Suprapubic skin (tissue), 4 donors: ENCODE measurements around the gene FAM32A. TPM values are rescaled to one million over a fixed set of nuclear protein-coding genes. Genes with fewer than 3 reads are reported as not detected.

ENCODE experiments used
- DNase-seq, 2 donors: peaks; one replicate each; pipeline ENCODE4 v3.0.0-alpha.2; 2019; ENCODE audit warnings: low spot score in 2 of 2
- H3K27ac ChIP-seq: fragments of 200-600 bp; sonication (generic); one replicate; pipeline ENCODE4 v1.5.1; 2019
- H3K27me3 ChIP-seq: fragments of 200-600 bp; sonication (generic); one replicate; pipeline ENCODE4 v1.5.1; 2019
- H3K36me3 ChIP-seq: fragments of 200-600 bp; sonication (generic); one replicate; pipeline ENCODE4 v1.5.1; 2019
- H3K4me1 ChIP-seq: fragments of 200-600 bp; sonication (generic); one replicate; pipeline ENCODE4 v1.5.1; 2019
- H3K4me3 ChIP-seq: fragments of 200-600 bp; sonication (generic); one replicate; pipeline ENCODE4 v1.5.1; 2019; ENCODE audit warnings: mild to moderate bottlenecking
- H3K9me3 ChIP-seq: fragments of 200-600 bp; sonication (generic); one replicate; pipeline ENCODE4 v1.5.1; 2019
- EP300 ChIP-seq: sonication (generic); formaldehyde crosslinking; IDR thresholded peaks from one replicate; pipeline ENCODE4 v1.6.1; 2017; ENCODE audit warnings: antibody characterized with exemption
- POLR2A ChIP-seq, 2 donors: fragments of 450-650 bp; IDR thresholded peaks; one replicate each; pipeline ENCODE4 v1.6.1; 2017; ENCODE audit warnings: antibody characterized with exemption in 2 of 2, mild to moderate bottlenecking in 2 of 2, moderate library complexity in 2 of 2
- POLR2AphosphoS5 ChIP-seq, 3 donors: sonication (generic); formaldehyde crosslinking; IDR thresholded peaks; one replicate each; pipeline ENCODE4 v1.6.1; 2017; ENCODE audit warnings: antibody characterized with exemption in 3 of 3
- WGBS: methylation state at CpG from one replicate; pipeline ENCODE4 v1.1.5; 2018; 5-methylcytosine and 5-hydroxymethylcytosine counted together
- total RNA-seq, 4 donors: library from RNA; depleted of rRNA; stranded (reverse); fragments of >200 nt; gene quantifications; one replicate each; pipeline ENCODE4 v1.1.0, GENCODE V29; 2016
- TF ChIP-seq, protein P1 (sequence below), 2 donors: fragments of 200-600 bp in 1 of 2; fragments of 450-650 bp in 1 of 2; sonication (generic) in 1 of 2; IDR thresholded peaks; one replicate each; pipeline ENCODE4 v1.5.1; 2016 to 2019; ENCODE audit warnings: antibody characterized with exemption in 2 of 2, mild to moderate bottlenecking in 1 of 2, moderate library complexity in 1 of 2

The FAM32A gene
- total RNA-seq, 4 donors from 2014 or later, result 64.2 to 102 (median 81.2) TPM

DNA sequence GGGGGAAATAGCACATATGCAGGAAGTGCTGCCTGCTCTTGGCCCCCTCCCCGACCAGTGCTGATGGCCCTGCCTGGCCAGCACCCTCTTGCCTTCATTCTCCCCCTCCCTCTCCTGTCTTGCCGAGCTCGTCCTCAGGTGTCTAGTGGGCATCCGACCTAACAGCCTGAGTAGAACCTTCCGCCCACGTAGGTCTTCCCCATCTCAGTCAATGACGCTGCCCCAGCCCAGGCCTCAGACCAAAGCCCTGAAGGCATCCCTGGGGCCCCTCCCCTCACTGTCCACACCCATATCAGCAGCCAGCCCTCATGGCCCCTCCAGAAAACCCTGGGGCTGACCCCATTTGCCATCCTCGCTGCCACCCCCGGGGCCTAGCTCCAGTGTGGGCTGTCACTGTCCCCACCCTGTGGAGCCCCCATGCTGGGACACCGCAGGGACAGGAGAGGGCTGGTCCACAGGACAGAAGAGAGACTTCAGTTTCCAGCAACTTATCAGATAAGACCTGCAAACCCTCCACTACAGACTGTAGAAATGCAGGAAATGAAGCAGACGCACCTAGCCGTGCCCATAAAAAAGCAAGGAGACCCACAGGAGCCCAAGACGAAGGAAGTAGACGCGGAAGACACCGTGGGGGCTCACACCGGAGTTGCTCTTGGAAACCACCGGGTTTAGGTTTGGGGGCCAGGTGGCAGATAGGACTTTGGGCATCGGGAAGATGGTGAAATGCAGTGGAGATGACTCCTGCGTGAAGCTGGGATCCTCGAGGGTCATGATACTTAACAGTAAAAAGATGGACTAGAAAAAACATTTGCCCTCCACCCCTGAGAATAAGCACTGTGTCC is 50.8 kb downstream of the FAM32A start:
- Histone ChIP-seq H3K36me3 (peaks cover 50% of the 10 kb centered on the region), H3K4me1 (no peaks in the 10 kb centered on the region), H3K9me3 (no peaks in the 10 kb centered on the region), H3K27ac (no peak overlapping the region), H3K4me3 (no peak overlapping the region), H3K27me3 (no peaks in the 10 kb centered on the region)
- DNase-seq, result no peak
- WGBS, result 91% methylated on average over 21 of the region's 21 CpGs
- TF ChIP-seq POLR2A (IDR thresholded peaks at IDR 0.05), result no peak
- TF ChIP-seq POLR2AphosphoS5 (IDR thresholded peaks at IDR 0.05), result no peak
- TF ChIP-seq, protein P1, sequence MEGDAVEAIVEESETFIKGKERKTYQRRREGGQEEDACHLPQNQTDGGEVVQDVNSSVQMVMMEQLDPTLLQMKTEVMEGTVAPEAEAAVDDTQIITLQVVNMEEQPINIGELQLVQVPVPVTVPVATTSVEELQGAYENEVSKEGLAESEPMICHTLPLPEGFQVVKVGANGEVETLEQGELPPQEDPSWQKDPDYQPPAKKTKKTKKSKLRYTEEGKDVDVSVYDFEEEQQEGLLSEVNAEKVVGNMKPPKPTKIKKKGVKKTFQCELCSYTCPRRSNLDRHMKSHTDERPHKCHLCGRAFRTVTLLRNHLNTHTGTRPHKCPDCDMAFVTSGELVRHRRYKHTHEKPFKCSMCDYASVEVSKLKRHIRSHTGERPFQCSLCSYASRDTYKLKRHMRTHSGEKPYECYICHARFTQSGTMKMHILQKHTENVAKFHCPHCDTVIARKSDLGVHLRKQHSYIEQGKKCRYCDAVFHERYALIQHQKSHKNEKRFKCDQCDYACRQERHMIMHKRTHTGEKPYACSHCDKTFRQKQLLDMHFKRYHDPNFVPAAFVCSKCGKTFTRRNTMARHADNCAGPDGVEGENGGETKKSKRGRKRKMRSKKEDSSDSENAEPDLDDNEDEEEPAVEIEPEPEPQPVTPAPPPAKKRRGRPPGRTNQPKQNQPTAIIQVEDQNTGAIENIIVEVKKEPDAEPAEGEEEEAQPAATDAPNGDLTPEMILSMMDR (IDR thresholded peaks at IDR 0.05), result no peak
- TF ChIP-seq EP300, result no peak

Other genes starting within 250 kb of the FAM32A start
- not detected for gene OR10H4, start 236.4 kb upstream of the FAM32A start, total RNA-seq
- gene TPM4, start 108.9 kb upstream of the FAM32A start, total RNA-seq, result 100 to 1,000 TPM; 195 to 224 (median 205) TPM
- gene RAB8A, start 73.5 kb upstream of the FAM32A start, total RNA-seq, result 10 to 100 TPM; 48.9 to 61.9 (median 58.5) TPM
- 1 to 10 TPM in 1 of 4 donors, under 1 TPM in 1, not detected in 2; 0.23 to 1.4 TPM for gene HSH2D, start 41.7 kb upstream of the FAM32A start, total RNA-seq
- not detected for gene CIB3, start 11.9 kb upstream of the FAM32A start, total RNA-seq
- gene AP1M1, start 12.5 kb downstream of the FAM32A start, total RNA-seq, result 10 to 100 TPM; 37.2 to 61.2 (median 45.0) TPM
- gene KLF2, start 139.4 kb downstream of the FAM32A start, total RNA-seq, result 10 to 100 TPM; 27.0 to 41.1 (median 36.9) TPM